Right cardiac atrium (tissue), 5 donors: ENCODE measurements around the gene CEP85. TPM values are rescaled to one million over a fixed set of nuclear protein-coding genes. Genes with fewer than 3 reads are reported as not detected.

Source experiments
- ATAC-seq, 2 donors: fragments of 200-7000 bp; cut with Tn5 transposase; one replicate each; pipeline versions ENCODE4 v1.8.0 to v1.9.1; 2020; ENCODE audit warnings: moderate library complexity in 2 of 2, mild to moderate bottlenecking in 1 of 2
- DNase-seq, 3 donors: peaks; one replicate each; pipeline ENCODE4 v3.0.0-alpha.2; 2020
- H3K27ac ChIP-seq: one replicate; pipeline ENCODE4 v1.5.1; 2013; ENCODE audit warnings: mild to moderate bottlenecking, low read length, control low read depth, moderate library complexity
- H3K27me3 ChIP-seq: one replicate; pipeline ENCODE4 v1.6.1; 2013; ENCODE audit not compliant: control insufficient read depth, insufficient read depth
- H3K4me1 ChIP-seq: one replicate; pipeline ENCODE4 v1.6.1; 2013; ENCODE audit warnings: low read length; ENCODE audit not compliant: control insufficient read depth, insufficient read depth
- H3K4me3 ChIP-seq: one replicate; pipeline ENCODE4 v1.5.1; 2013; ENCODE audit warnings: low read length, control low read depth
- H3K9me3 ChIP-seq: one replicate; pipeline ENCODE4 v1.6.1; 2013; ENCODE audit warnings: low read length; ENCODE audit not compliant: control insufficient read depth
- WGBS: extraction: QIAGEN DNeasy Blood & Tissue Kit; methylation state at CpG from one replicate; pipeline ENCODE4 v1.1.7; 2013; 5-methylcytosine and 5-hydroxymethylcytosine counted together
- intact Hi-C, 4 donors: fragments of 100-400 bp; cut with DNase I; formaldehyde crosslinking; loops; one replicate each; pipeline versions ENCODE4 v1.11.0 to v1.14.0; 2022 to 2023
- polyA plus RNA-seq: library from polyadenylated mRNA; stranded (reverse); fragments of 200-250 nt; gene quantifications from one replicate; pipeline ENCODE4 v1.2.3, GENCODE V29; 2013
- total RNA-seq, 4 donors: library from RNA; stranded (reverse); fragmentation: NEBNext Ultra II Directional; extraction: Animal tissue kit (Norgen Biotek cat#: 25700); gene quantifications; one replicate each; pipeline ENCODE4 v1.2.1, GENCODE V29; 2021
- donor health status: healthy with polysubstance abuse.
- donor health status: DM: no; HTN: yes; CAD: no.
- donor health status: DM: no; HTN: no; CAD: no.
- donor health status: DM: no; HTN: yes; CAD: no; lungs with severe emphysema.
- donor health status: DM: yes; HTN: yes; CAD: no.

The CEP85 gene
- total and polyA plus RNA-seq, 5 donors, result 18.9 to 56.2 (median 24.8) TPM

DNA sequence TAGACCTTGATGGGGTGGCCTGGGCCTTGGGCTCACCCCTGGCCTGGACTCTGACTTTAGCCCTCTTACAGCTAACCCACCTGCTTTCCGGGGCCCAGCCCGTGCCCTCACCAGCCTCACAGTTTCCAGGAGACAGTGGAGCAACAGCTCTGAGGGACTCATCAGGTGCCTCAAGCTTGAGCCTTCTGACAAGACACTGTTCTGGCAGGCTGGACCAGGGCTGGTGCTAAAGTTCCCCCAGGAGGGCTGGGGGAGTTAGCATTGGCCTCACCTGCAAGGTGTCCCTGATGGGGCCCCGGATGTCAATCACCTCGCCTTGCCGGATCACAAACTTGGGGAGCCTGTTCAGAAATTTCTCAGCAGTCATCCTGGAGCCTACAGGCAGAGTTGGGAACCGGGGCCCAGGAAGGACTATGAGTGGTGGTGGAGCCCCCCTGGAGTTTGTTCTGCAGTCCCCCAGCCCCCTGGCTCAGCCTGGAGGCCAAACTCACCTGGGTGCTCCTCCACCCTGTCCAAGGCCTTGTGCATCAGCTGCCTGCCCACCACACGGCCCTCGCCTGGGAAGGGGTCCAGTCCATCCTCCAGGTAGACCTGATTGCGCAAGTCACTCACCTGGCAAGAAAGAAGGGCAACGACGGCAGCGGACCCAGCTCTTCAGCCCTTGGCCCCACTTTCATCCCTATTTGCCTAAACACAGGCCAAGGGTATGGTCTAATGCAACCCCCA lies 50.0 kb downstream of the CEP85 start:
- intact Hi-C loops, result loop anchor here in 1 of 4 donors (5.0 kb wide), 1 partner anchor 33 kb away; the partner anchor contains the start of gene CD52
- peaks cover 10% of the 10 kb centered on the region for H3K4me1 ChIP-seq
- WGBS, result 91% methylated on average over 12 of the region's 12 CpGs
- no peaks in the 10 kb centered on the region for H3K27me3 ChIP-seq
- peak overlapping the region; percentile 16 for H3K27ac ChIP-seq
- peak in 1 of 3 donors; percentile 41 for DNase-seq
- no peak overlapping the region for H3K4me3 ChIP-seq
- no peaks in the 10 kb centered on the region for H3K9me3 ChIP-seq
- no peak for ATAC-seq

DNA sequence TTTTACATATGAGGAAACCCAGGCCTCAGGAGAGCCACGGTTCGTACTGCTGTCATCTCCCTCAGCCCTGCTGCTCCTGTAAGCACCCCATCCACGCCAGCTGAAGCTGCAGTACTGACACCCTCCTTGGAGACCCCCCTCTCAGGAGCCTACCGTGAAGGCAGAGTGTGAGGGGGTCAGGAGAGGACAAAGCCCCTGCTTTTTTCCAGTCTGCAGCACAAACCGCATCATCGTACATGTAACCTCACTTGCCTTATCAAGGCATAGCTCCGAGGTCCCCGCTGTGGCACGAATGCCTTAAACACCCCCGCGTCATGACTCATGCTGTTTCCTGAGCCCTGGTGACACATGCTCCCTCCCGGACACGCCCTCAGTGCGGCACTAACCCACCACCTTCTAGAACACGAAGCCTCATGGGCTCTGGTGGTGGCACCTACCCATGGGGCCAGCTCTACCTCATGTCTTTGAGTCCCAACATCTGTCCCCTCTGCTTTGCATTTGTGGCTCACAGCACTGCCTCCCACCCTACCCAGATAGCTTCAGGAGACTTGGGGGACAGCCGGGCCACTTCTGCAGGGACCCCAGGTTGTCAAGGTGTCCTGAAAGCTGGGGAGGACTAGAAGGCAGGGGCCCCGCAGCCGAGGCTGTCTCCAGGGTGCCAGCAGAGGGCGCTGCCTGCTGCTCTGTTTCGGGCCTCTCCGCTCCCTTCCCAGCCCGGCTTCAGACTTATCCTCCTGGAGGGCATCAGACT lies 50.8 kb downstream of the CEP85 start:
- intact Hi-C loops, result loop anchor here in 1 of 4 donors (5.0 kb wide), 1 partner anchor 33 kb away; the partner anchor contains the start of gene CD52
- Histone ChIP-seq H3K27ac (peak overlapping the region; percentile 16), H3K9me3 (no peaks in the 10 kb centered on the region), H3K4me3 (no peak overlapping the region), H3K4me1 (peaks cover 6% of the 10 kb centered on the region), H3K27me3 (no peaks in the 10 kb centered on the region)
- ATAC-seq (peak; percentile 20 to 60), DNase-seq (peak; percentile 86 to 87 (median 87))
- WGBS, result 27% methylated on average over 22 of the region's 22 CpGs

DNA sequence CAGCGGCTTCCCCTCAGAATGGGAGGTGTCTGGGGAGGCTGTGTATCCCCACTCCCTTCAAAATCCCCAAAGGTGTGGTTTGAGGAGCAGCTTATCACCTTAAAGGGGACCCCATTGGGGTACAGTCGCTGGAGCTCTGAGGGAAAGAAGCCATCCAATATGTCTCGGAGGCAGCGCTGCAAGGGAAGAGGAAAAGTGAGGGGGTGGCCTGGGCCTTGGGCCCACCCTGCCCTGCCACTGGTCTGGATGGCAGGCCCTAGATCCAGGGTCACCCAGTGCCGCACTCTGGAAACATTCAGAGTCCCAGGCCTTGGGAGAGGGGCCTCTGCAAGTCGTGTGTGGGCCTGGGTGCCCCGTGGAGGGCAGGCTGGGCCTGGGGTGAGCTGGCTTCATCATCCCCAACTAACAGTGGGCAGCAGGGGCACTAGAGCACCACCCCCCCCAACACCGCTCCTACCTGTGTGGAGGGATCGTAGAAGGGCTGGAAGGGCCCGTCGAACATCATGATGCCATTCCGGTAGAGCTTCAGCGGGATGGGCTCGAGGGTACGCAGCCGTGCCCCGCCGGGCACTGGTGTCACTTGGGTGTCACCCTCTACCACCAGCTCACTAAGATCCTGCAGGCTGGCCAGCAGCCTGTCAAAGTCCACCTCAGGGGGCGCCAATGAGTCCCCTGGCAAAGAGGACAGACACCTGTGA lies 51.5 kb downstream of the CEP85 start:
- Histone ChIP-seq H3K4me3 (no peak overlapping the region), H3K27ac (no peak overlapping the region), H3K9me3 (no peaks in the 10 kb centered on the region), H3K27me3 (no peaks in the 10 kb centered on the region), H3K4me1 (peaks cover 6% of the 10 kb centered on the region)
- no peak for ATAC-seq
- intact Hi-C loops, result no loop called here
- peak in 2 of 3 donors; percentile 68 to 72 for DNase-seq
- 82% methylated on average over 19 of the region's 19 CpGs for WGBS

DNA sequence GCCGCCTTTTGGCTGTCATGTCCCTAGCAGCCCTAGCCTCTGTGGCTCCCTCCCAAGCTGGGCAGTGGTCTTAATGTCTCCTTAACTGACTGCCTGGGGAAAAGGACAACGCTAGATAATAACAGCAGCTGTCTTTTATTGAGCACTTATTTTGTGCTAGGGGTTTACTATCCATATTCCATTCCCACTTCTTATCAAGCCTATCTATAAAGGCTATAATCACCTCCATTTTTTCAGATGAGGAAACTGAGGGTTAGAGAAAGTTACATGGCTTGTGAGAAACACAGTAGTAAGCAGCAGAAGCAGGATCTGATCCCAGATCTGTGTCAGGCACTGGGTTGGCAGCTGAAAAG lies 52.0 kb downstream of the CEP85 start:
- 88% methylated on average over 2 of the region's 2 CpGs for WGBS
- intact Hi-C loops, result no loop called here
- ATAC-seq, result no peak
- H3K4me3 ChIP-seq, result no peak overlapping the region
- H3K27me3 ChIP-seq, result no peaks in the 10 kb centered on the region
- H3K9me3 ChIP-seq, result no peaks in the 10 kb centered on the region
- no peak for DNase-seq
- peaks cover 6% of the 10 kb centered on the region for H3K4me1 ChIP-seq
- no peak overlapping the region for H3K27ac ChIP-seq

DNA sequence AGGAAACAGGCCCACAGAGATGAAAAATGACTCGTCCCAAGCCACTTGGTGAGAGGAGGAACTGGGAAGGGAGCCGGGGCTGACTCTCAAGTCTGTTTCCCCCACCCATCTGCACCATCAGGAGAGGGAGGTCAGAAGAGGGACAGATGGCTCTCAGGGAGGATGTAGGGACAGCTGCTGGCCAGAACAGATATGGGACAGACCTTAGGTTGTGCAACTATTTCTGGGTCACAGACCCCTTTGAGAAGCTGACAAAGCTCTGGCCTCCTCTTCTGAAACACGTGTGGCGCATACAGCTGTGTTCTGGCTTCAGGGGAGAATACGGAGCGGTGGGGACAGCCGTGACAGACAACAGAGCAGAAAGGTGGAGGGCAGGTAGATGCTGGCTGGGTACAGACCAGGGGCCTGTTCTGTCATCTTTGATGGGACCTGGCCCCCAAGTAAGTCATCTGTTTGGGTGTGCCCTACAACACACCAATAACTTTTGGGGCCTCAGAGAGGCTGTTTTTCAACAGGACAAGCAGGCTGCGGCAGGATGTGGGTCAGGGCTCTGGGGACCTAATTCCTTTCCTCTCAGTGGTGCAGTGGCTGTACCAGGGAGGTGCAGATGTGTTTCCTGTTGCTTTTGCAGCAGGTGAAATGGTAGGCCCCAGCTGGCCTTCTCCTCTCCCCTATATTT lies 53.2 kb downstream of the CEP85 start:
- Histone ChIP-seq H3K27me3 (no peaks in the 10 kb centered on the region), H3K9me3 (no peaks in the 10 kb centered on the region), H3K27ac (peak overlapping the region; percentile 26), H3K4me1 (peaks cover 6% of the 10 kb centered on the region), H3K4me3 (no peak overlapping the region)
- intact Hi-C loops, result no loop called here
- ATAC-seq, result peak; percentile 15 to 31
- 35% methylated on average over 8 of the region's 8 CpGs for WGBS
- peak; percentile 60 to 78 (median 77) for DNase-seq

DNA sequence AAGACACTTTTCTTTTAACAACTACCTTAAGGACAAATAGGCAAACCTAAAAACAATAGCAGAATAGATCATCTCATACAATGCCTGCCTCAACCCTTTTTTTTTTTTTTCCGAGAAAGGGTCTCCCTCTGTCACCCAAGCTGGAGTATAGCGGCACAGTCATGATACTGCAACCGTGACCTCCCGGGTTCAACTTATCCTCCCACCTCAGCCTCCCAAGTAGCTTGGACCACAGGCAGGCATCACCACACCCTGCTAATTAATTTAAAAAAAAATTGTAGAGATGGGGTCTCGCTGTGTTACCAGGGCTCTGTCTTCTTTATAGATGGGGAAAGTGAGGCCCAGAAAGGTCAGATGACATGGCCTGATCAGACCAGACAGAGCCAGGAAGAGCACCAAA lies 53.8 kb downstream of the CEP85 start:
- intact Hi-C loops, result no loop called here
- Histone ChIP-seq H3K4me1 (peaks cover 6% of the 10 kb centered on the region), H3K27me3 (no peaks in the 10 kb centered on the region), H3K9me3 (no peaks in the 10 kb centered on the region), H3K4me3 (no peak overlapping the region), H3K27ac (no peak overlapping the region)
- no peak for DNase-seq
- ATAC-seq, result no peak
- 81% methylated on average over 5 of the region's 5 CpGs for WGBS

DNA sequence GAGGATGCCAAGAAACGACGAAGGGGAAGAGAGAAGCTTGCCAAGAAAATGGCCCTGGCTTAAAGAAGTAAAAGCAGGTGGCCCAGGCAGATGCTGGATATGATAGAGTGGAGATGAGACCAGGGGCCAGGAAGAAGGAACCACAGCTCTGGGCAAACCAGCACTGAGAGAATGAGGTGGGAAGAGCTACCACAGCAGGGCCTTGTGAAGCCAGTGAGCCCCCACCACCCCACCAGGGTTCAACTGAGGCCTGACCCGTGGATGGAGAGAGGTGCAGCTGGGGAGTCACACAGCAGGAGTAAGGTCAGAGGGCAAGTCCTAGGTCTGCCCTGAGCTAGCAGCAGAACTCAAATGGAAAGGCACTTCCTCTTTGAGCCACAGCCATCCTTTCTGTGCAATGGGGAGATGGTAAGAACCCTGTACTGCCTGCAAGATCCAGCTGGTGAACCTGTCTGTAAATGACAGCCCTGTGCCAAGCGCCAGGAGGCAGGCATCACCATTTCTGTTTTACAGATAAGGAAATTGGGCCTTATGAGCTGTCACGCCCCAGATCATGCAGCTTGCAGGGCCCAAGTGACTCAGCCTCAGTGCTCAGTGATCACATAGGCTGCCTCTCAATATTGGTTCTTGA lies 54.4 kb downstream of the CEP85 start:
- Histone ChIP-seq H3K27me3 (no peaks in the 10 kb centered on the region), H3K9me3 (no peaks in the 10 kb centered on the region), H3K27ac (no peak overlapping the region), H3K4me1 (peaks cover 6% of the 10 kb centered on the region), H3K4me3 (no peak overlapping the region)
- WGBS, result 59% methylated on average over 5 of the region's 5 CpGs
- DNase-seq (peak in 1 of 3 donors; percentile 42), ATAC-seq (no peak)
- intact Hi-C loops, result no loop called here

DNA sequence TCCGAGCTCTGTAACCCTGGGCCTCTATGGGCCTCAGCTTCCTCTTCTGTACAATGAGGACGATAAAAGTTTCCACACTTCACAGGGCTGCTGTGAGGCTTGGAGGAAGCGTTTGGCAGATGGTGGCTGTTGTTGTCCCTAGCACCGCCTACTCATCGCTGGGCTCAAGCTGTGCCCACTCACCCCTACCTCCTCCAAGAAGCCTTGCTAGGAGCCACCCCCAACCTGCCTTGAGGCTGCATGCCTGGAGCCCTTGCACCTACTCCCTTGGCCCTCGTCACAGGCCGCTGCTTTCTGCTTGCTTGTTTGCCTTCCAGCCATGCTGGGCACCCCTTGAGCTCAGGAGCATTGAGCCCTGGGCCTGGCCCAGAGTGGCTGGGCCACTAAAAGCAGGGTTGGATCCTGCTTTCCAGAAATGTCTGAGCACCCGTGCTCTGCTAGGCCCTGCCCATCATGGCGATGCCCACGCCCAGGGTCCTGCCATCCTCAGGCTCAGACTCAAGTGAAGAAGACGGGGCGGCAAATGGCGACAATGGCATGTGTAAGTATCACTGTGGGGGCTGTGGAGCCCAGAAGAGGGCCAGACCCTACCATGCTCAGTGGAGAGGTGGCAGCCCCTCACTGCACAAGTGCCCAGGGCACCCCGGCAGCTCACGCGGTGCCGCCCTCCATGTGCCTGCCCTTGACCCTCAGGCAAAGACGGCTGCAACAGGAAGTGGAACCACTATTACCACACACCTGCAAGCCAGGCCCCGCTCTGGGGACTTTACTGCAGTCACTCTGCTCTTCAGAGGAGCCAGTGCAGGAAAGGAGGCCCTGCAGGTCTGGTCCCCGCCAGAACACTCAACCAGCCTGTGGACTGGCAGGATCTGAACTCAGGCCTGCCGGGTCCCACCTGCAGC lies 55.4 kb downstream of the CEP85 start:
- no peak overlapping the region for H3K27ac ChIP-seq
- H3K4me3 ChIP-seq, result no peak overlapping the region
- H3K4me1 ChIP-seq, result peaks cover 4% of the 10 kb centered on the region
- DNase-seq, result peak in 2 of 3 donors; percentile 66 to 74
- intact Hi-C loops, result no loop called here
- ATAC-seq, result peak in 1 of 2 donors; percentile 5
- H3K9me3 ChIP-seq, result no peaks in the 10 kb centered on the region
- H3K27me3 ChIP-seq, result no peaks in the 10 kb centered on the region
- 81% methylated on average over 21 of the region's 21 CpGs for WGBS

DNA sequence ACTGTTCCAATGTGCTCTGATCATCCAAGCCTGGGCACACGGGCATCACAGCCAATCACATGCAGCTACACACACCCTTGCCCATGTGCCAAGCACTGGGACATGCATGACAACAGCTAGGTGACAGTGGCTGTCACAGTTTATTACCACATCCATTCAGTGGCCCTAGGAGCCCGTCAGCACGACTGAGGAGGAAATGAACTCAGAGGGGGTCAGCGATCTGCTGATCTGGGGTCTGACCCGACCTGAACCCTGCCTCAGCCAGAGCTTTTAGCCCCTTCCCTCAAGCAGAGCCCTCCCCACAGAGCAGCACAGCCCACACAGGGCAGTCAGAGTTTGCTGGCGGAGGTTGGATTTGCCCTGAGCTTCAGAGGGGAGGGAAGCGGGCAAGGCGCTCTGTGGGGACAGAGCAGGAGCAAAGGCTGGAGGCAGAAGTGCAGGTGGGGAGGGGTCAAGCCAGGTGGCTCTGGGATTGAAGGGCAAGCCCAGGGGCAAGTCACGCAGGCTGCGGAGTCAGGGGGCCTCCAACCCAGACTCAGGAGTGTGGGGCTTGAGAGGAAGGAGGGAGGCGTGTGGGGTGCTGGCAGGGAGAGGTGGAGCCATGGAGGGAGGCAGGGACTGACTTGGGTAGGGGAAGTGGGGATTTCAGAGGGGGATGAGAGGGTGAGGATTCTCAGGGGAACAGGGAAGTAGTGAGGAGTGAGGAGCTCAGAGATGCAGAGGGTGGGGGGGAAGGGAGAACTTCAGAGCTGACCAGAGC lies 56.3 kb downstream of the CEP85 start:
- no peaks in the 10 kb centered on the region for H3K4me1 ChIP-seq
- ATAC-seq, result peak in 1 of 2 donors; percentile 10
- intact Hi-C loops, result no loop called here
- DNase-seq, result peak in 2 of 3 donors; percentile 41 to 51
- H3K27me3 ChIP-seq, result no peaks in the 10 kb centered on the region
- H3K9me3 ChIP-seq, result no peaks in the 10 kb centered on the region
- H3K27ac ChIP-seq, result no peak overlapping the region
- WGBS, result 74% methylated on average over 11 of the region's 11 CpGs
- no peak overlapping the region for H3K4me3 ChIP-seq
